ENCODE results near the gene NIBAN1.

Gene NIBAN1

GRCh38 chr1:184986250-184986649, 11.9 kb upstream of the NIBAN1 start:
- peak; percentile 58 for TF ChIP-seq CTCF (conservative IDR thresholded peaks at IDR 0.05; ENCODE audit: low read length)
- DNase-seq (ENCODE audit: low read depth) = peak; percentile 53

GRCh38 chr1:184982002-184982954, 8.0 kb upstream of the NIBAN1 start:
- TF ChIP-seq CTCF (conservative IDR thresholded peaks at IDR 0.05; ENCODE audit: low read length) = peak; percentile 99
- peak; percentile 74 for DNase-seq (ENCODE audit: low read depth)
- H3K4me3 ChIP-seq (ENCODE audit: low read length) = no peak overlapping the region

More at GRCh38 chr1:184986250-184986649, 11.9 kb upstream of the NIBAN1 start:
- no peak overlapping the region for H3K4me3 ChIP-seq (ENCODE audit: low read length)

- no peak for DNase-seq (ENCODE audit: low read depth)
- H3K4me3 ChIP-seq (ENCODE audit: low read length) = no peak overlapping the region
- TF ChIP-seq CTCF (conservative IDR thresholded peaks at IDR 0.05; ENCODE audit: low read length) = no peak
These were observed 6.4 kb upstream of the NIBAN1 start for GRCh38 chr1:184980726-184981125.

GRCh38 chr1:184975208-184975870, 1.0 kb upstream of the NIBAN1 start:
- TF ChIP-seq CTCF (conservative IDR thresholded peaks at IDR 0.05; ENCODE audit: low read length) = no peak
- no peak for DNase-seq (ENCODE audit: low read depth)
- no peak overlapping the region for H3K4me3 ChIP-seq (ENCODE audit: low read length)

GRCh38 chr1:184974837-184975115, 468 bp upstream of the NIBAN1 start:
- 0 out of 2 replicates have a peak overlapping the region, but pooled peaks have one; percentile 81 for H3K4me3 ChIP-seq (ENCODE audit: low read length)
- no peak for TF ChIP-seq CTCF (conservative IDR thresholded peaks at IDR 0.05; ENCODE audit: low read length)
- no peak for DNase-seq (ENCODE audit: low read depth)

GRCh38 chr1:184973272-184974055, 844 bp downstream of the NIBAN1 start:
- no peak for TF ChIP-seq CTCF (conservative IDR thresholded peaks at IDR 0.05; ENCODE audit: low read length)
- H3K4me3 ChIP-seq (ENCODE audit: low read length) = peak overlapping the region; percentile 81

More at GRCh38 chr1:184973272-184974055, 844 bp downstream of the NIBAN1 start:
- DNase-seq (ENCODE audit: low read depth) = peak; percentile 80
